Stimulated activated CD4-positive, alpha-beta T cell treated with anti-CD3 and anti-CD28 coated beads, TNF-alpha, amount 100 ng/mL, for 24 hours (primary cell): ENCODE measurements around the gene MIS18A.

ENCODE experiments used
- DNase-seq, 3 experiments: peaks; one replicate each; pipeline ENCODE4 v3.0.0-alpha.2; 2020; ENCODE audit warnings: low read depth in 3 of 3

The MIS18A gene

GRCh38 chr21:32253215-32253641, 25.6 kb downstream of the MIS18A start:
- DNase-seq = no peak

- DNase-seq = no peak
These were observed 26.7 kb downstream of the MIS18A start for GRCh38 chr21:32252136-32252535.

GRCh38 chr21:32249511-32250280, 29.2 kb downstream of the MIS18A start:
- DNase-seq = no peak

- no peak for DNase-seq
These were observed 30.0 kb downstream of the MIS18A start for GRCh38 chr21:32248571-32249461.

- no peak for DNase-seq
These were observed 32.2 kb downstream of the MIS18A start for GRCh38 chr21:32246571-32247140.

GRCh38 chr21:32245971-32246370, 32.9 kb downstream of the MIS18A start:
- no peak for DNase-seq

GRCh38 chr21:32240851-32241687, 37.8 kb downstream of the MIS18A start:
- DNase-seq = no peak

GRCh38 chr21:32239551-32239950, 39.3 kb downstream of the MIS18A start:
- no peak for DNase-seq

GRCh38 chr21:32238063-32238462, 40.8 kb downstream of the MIS18A start:
- no peak for DNase-seq

GRCh38 chr21:32237021-32237420, 41.8 kb downstream of the MIS18A start:
- no peak for DNase-seq

- DNase-seq = no peak
These were observed 45.0 kb downstream of the MIS18A start for GRCh38 chr21:32233722-32234301.

GRCh38 chr21:32233055-32233546, 45.7 kb downstream of the MIS18A start:
- no peak for DNase-seq

GRCh38 chr21:32226444-32226843, 52.4 kb downstream of the MIS18A start:
- no peak for DNase-seq
